SK-N-SH (cell line): ENCODE measurements around the gene ISYNA1. TPM values are rescaled to one million over a fixed set of nuclear protein-coding genes. Genes with fewer than 3 reads are reported as not detected.
A peak's percentile ranks its signal among the peaks of the same experiment; 100 is the strongest.

Experiments used
- CTCF ChIA-PET: fragments of 300-600, 350-600 bp; formaldehyde crosslinking; extraction: SDS; loops from one replicate; lab custom pipeline; 2021; lab: Yijun Ruan, JAX
- POLR2A ChIA-PET: fragments of 350-600 bp; sonication (Branson Sonifier 250); formaldehyde crosslinking; extraction: SDS; loops from one replicate; lab custom pipeline; 2020; ENCODE audit warnings: antibody characterized with exemption, inconsistent platforms; lab: Yijun Ruan, JAX
- DNase-seq: peaks from one replicate; pipeline ENCODE4 v3.0.0; 2012
- H2AFZ ChIP-seq: fragments of 200-600 bp; sonication (generic); 2 replicates; pipeline ENCODE4 v1.8.1; 2016; ENCODE audit warnings: antibody characterized with exemption, mild to moderate bottlenecking, low read depth
- H3F3A ChIP-seq: fragments of 200-600 bp; sonication (generic); replicated peaks from 2 replicates; pipeline ENCODE3; 2016; ENCODE audit warnings: antibody characterized with exemption, mild to moderate bottlenecking; ENCODE audit not compliant: insufficient read depth
- H3K27ac ChIP-seq, 2 experiments: fragments of 200-500 bp in 1 of 2; fragments of 200-600 bp in 1 of 2; sonication (Bioruptor generic) in 1 of 2; sonication (generic), shearing (Covaris generic) in 1 of 2; 2 replicates each; pipeline versions ENCODE4 v1.5.1 to v1.6.1; 2014 to 2016; ENCODE audit warnings: low read depth in 2 of 2, inconsistent platforms in 1 of 2, low read length in 1 of 2, mild to moderate bottlenecking in 1 of 2, mixed read lengths in 1 of 2
- H3K27me3 ChIP-seq: fragments of 200-600 bp; sonication (generic), shearing (Covaris generic); 2 replicates; pipeline ENCODE4 v1.6.1; 2016; ENCODE audit warnings: mixed run types; ENCODE audit not compliant: insufficient read depth
- H3K36me3 ChIP-seq, 2 experiments: fragments of 200-500 bp in 1 of 2; fragments of 200-600 bp in 1 of 2; sonication (Bioruptor generic) in 1 of 2; sonication (generic) in 1 of 2; replicated peaks in 1 of 2; 2 replicates each; pipeline versions ENCODE3 to v1.5.1; 2014 to 2016; ENCODE audit warnings: low read length in 1 of 2, mild to moderate bottlenecking in 1 of 2; ENCODE audit not compliant: insufficient read depth in 2 of 2, control insufficient read depth in 1 of 2
- H3K4me1 ChIP-seq, 2 experiments: fragments of 200-500 bp in 1 of 2; fragments of 200-600 bp in 1 of 2; sonication (Bioruptor generic) in 1 of 2; sonication (generic), shearing (Covaris generic) in 1 of 2; 2 replicates each; pipeline versions ENCODE4 v1.5.1 to v1.6.1; 2014 to 2016; ENCODE audit warnings: low read depth in 1 of 2, low read length in 1 of 2, mixed run types in 1 of 2; ENCODE audit not compliant: insufficient read depth in 2 of 2, control insufficient read depth in 1 of 2
- H3K4me2 ChIP-seq: fragments of 200-600 bp; sonication (generic), shearing (Covaris generic); 2 replicates; pipeline ENCODE4 v1.6.1; 2017; ENCODE audit warnings: mixed run types
- H3K4me3 ChIP-seq, 2 experiments: fragments of 200-500 bp in 1 of 2; fragments of 200-600 bp in 1 of 2; sonication (Bioruptor generic) in 1 of 2; sonication (generic), shearing (Covaris generic) in 1 of 2; 2 replicates each; pipeline versions ENCODE4 v1.5.1 to v1.8.1; 2014 to 2016; ENCODE audit warnings: low read depth in 2 of 2, inconsistent platforms in 1 of 2, low read length in 1 of 2, mild to moderate bottlenecking in 1 of 2, mixed read lengths in 1 of 2, moderate library complexity in 1 of 2
- H3K79me2 ChIP-seq: fragments of 200-600 bp; sonication (generic); 2 replicates; pipeline ENCODE4 v1.8.1; 2017; ENCODE audit warnings: mild to moderate bottlenecking; ENCODE audit not compliant: insufficient read depth
- H3K9ac ChIP-seq: fragments of 200-600 bp; sonication (generic); 2 replicates; pipeline ENCODE4 v1.6.1; 2017; ENCODE audit warnings: mixed run types
- H3K9me2 ChIP-seq: fragments of 200-600 bp; sonication (generic); 2 replicates; pipeline ENCODE4 v1.6.1; 2017; ENCODE audit warnings: mixed run types
- H3K9me3 ChIP-seq: fragments of 200-600 bp; sonication (generic); 2 replicates; pipeline ENCODE4 v1.6.1; 2017; ENCODE audit warnings: mixed run types, mild to moderate bottlenecking, moderate library complexity
- H4K20me1 ChIP-seq: fragments of 200-600 bp; sonication (generic); 2 replicates; pipeline ENCODE4 v1.6.1; 2017; ENCODE audit warnings: mild to moderate bottlenecking, mixed run types; ENCODE audit not compliant: insufficient read depth
- CHD2 ChIP-seq: fragments of 150-350 bp; IDR thresholded peaks from 2 replicates; pipeline ENCODE4 v1.6.1; 2018; ENCODE audit warnings: low read length; ENCODE audit not compliant: partially characterized antibody
- EP300 ChIP-seq, 2 experiments: IDR thresholded peaks; 2 replicates each; pipeline versions ENCODE4 v1.4.0 to v1.6.1; 2012; ENCODE audit warnings: borderline replicate concordance in 1 of 2, low read depth in 1 of 2, low read length in 1 of 2
- EZH2phosphoT487 ChIP-seq: fragments of 200-600 bp; sonication (generic); IDR thresholded peaks from 2 replicates; pipeline ENCODE4 v1.6.1; 2017; ENCODE audit warnings: low read depth, mixed run types, mild to moderate bottlenecking, antibody characterized with exemption, moderate library complexity, borderline replicate concordance
- FOXJ3 ChIP-seq: sonication (generic); formaldehyde crosslinking; IDR thresholded peaks from 2 replicates; pipeline ENCODE4 v1.5.1; 2020; ENCODE audit warnings: mild to moderate bottlenecking, missing genetic modification reagents
- FOXM1 ChIP-seq: IDR thresholded peaks from 2 replicates; pipeline ENCODE4 v1.4.0; 2012; ENCODE audit warnings: low read depth, mild to moderate bottlenecking
- GATA2 ChIP-seq: sonication (generic); formaldehyde crosslinking; IDR thresholded peaks from 2 replicates; pipeline ENCODE4 v1.5.0; 2020; ENCODE audit warnings: mild to moderate bottlenecking, missing genetic modification reagents
- MXI1 ChIP-seq: IDR thresholded peaks from 2 replicates; pipeline ENCODE4 v1.6.1; 2012; ENCODE audit warnings: mild to moderate bottlenecking, low read depth, low read length, improper control_type of control experiment
- RAD21 ChIP-seq: IDR thresholded peaks from 2 replicates; pipeline ENCODE4 v1.6.1; 2012; ENCODE audit warnings: mild to moderate bottlenecking, low read length
- RCOR1 ChIP-seq: fragments of 150-350 bp; IDR thresholded peaks from 2 replicates; pipeline ENCODE4 v1.6.1; 2017; ENCODE audit warnings: antibody characterized with exemption, low read length
- SIN3A ChIP-seq: IDR thresholded peaks from 2 replicates; pipeline ENCODE4 v1.6.1; 2012; ENCODE audit warnings: low read depth, mild to moderate bottlenecking, low read length, moderate library complexity, borderline replicate concordance
- SMC3 ChIP-seq: IDR thresholded peaks from 2 replicates; pipeline ENCODE4 v1.6.1; 2012; ENCODE audit warnings: low read depth, low read length, improper control_type of control experiment
- TAF1 ChIP-seq: IDR thresholded peaks from 2 replicates; pipeline ENCODE4 v1.6.1; 2012; ENCODE audit warnings: low read depth, mild to moderate bottlenecking, low read length, moderate library complexity, borderline replicate concordance
- WGBS: methylation state at CpG from one replicate; pipeline ENCODE4 v1.1.6; 2017; ENCODE audit warnings: low lambda C conversion rate; 5-methylcytosine and 5-hydroxymethylcytosine counted together
- polyA plus RNA-seq, 3 experiments: library from polyadenylated mRNA; depleted of rRNA; stranded (reverse); fragments of >200 nt; gene quantifications; 2 replicates each; pipeline ENCODE4 v1.2.3, GENCODE V29; 2012
- TF ChIP-seq, protein P1 (sequence below): IDR thresholded peaks from 2 replicates; pipeline ENCODE4; 2012
- TF ChIP-seq, protein P2 (sequence below): IDR thresholded peaks from 2 replicates; pipeline ENCODE4 v1.4.0; 2012; ENCODE audit warnings: low read depth
- TF ChIP-seq, protein P3 (sequence below): IDR thresholded peaks from 2 replicates; pipeline ENCODE4 v1.4.0; 2012; ENCODE audit warnings: low read depth, borderline replicate concordance
- TF ChIP-seq, protein P4 (sequence below): fragments of 200-600 bp; sonication (generic); IDR thresholded peaks from 2 replicates; pipeline ENCODE4 v1.6.1; 2017; ENCODE audit warnings: antibody characterized with exemption, mild to moderate bottlenecking, moderate library complexity

Gene ISYNA1
- polyA plus RNA-seq, 1 of the 3 experiments (the other 2 are of a cell fraction), result 48.0 TPM

DNA sequence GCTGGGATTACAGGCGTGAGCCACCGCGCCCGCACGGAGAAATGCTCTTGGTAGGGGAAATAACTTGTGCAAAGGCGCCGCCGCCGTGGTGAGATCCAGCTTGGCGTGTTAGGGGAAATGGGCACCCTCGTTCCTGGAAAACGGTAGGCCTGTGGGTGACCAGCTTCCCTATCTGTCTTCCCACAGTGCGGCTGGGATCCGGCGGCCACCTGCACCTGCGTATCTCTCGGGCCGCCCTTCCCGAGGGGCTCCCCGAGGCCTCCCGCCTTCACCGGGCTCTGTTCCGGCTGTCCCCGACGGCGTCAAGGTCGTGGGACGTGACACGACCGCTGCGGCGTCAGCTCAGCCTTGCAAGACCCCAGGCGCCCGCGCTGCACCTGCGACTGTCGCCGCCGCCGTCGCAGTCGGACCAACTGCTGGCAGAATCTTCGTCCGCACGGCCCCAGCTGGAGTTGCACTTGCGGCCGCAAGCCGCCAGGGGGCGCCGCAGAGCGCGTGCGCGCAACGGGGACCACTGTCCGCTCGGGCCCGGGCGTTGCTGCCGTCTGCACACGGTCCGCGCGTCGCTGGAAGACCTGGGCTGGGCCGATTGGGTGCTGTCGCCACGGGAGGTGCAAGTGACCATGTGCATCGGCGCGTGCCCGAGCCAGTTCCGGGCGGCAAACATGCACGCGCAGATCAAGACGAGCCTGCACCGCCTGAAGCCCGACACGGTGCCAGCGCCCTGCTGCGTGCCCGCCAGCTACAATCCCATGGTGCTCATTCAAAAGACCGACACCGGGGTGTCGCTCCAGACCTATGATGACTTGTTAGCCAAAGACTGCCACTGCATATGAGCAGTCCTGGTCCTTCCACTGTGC lies 49.6 kb downstream of the ISYNA1 start:
- DNase-seq, result peak; percentile 98
- no peaks in the 10 kb centered on the region for H3K27me3 ChIP-seq
- H3K4me2 ChIP-seq, result peak overlapping the region; percentile 82; the same call in 1 of the 2 replicates
- POLR2A ChIA-PET, result interaction anchor here (0.6 to 1.2 kb wide), 6 partner anchors 31 to 176 kb away, joined by 3 to 4 read pairs (median 3); partner anchors contain the start of gene SSBP4
- H3F3A ChIP-seq, result peaks cover 18% of the 10 kb centered on the region
- H3K4me3 ChIP-seq, result peak overlapping the region; percentile 51 to 60; a peak in 3 of 4 replicates
- 0 out of 2 replicates have a peak, but pooled peaks have one; percentile 21 for TF ChIP-seq TAF1
- TF ChIP-seq CHD2, result peak; percentile 46
- TF ChIP-seq, protein P1, sequence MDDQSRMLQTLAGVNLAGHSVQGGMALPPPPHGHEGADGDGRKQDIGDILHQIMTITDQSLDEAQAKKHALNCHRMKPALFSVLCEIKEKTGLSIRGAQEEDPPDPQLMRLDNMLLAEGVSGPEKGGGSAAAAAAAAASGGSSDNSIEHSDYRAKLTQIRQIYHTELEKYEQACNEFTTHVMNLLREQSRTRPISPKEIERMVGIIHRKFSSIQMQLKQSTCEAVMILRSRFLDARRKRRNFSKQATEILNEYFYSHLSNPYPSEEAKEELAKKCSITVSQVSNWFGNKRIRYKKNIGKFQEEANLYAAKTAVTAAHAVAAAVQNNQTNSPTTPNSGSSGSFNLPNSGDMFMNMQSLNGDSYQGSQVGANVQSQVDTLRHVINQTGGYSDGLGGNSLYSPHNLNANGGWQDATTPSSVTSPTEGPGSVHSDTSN, result no peak
- TF ChIP-seq RAD21, result peak; percentile 59
- TF ChIP-seq SIN3A, result peak; percentile 61; the same call in 1 of the 2 replicates
- no peak for TF ChIP-seq EZH2phosphoT487
- TF ChIP-seq EP300 (IDR thresholded peaks at IDR 0.05; ENCODE audit: borderline replicate concordance in 1 of 2, low read depth in 1 of 2, low read length in 1 of 2), result no peak
- peak; percentile 15; the same call in 1 of the 2 replicates for TF ChIP-seq RCOR1
- TF ChIP-seq SMC3, result peak; percentile 66
- TF ChIP-seq FOXM1, result no peak
- TF ChIP-seq, protein P2, sequence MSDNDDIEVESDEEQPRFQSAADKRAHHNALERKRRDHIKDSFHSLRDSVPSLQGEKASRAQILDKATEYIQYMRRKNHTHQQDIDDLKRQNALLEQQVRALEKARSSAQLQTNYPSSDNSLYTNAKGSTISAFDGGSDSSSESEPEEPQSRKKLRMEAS, result peak; percentile 68; the same call in 1 of the 2 replicates
- TF ChIP-seq FOXJ3 (CRISPR knock-in tag), result no peak
- TF ChIP-seq, protein P3, sequence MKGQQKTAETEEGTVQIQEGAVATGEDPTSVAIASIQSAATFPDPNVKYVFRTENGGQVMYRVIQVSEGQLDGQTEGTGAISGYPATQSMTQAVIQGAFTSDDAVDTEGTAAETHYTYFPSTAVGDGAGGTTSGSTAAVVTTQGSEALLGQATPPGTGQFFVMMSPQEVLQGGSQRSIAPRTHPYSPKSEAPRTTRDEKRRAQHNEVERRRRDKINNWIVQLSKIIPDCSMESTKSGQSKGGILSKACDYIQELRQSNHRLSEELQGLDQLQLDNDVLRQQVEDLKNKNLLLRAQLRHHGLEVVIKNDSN, result no peak
- peak; percentile 74; the same call in 1 of the 2 replicates for TF ChIP-seq MXI1
- TF ChIP-seq, protein P4, sequence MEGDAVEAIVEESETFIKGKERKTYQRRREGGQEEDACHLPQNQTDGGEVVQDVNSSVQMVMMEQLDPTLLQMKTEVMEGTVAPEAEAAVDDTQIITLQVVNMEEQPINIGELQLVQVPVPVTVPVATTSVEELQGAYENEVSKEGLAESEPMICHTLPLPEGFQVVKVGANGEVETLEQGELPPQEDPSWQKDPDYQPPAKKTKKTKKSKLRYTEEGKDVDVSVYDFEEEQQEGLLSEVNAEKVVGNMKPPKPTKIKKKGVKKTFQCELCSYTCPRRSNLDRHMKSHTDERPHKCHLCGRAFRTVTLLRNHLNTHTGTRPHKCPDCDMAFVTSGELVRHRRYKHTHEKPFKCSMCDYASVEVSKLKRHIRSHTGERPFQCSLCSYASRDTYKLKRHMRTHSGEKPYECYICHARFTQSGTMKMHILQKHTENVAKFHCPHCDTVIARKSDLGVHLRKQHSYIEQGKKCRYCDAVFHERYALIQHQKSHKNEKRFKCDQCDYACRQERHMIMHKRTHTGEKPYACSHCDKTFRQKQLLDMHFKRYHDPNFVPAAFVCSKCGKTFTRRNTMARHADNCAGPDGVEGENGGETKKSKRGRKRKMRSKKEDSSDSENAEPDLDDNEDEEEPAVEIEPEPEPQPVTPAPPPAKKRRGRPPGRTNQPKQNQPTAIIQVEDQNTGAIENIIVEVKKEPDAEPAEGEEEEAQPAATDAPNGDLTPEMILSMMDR, result peak; percentile 85
- TF ChIP-seq GATA2 (CRISPR knock-in tag), result no peak
- peaks cover 9% of the 10 kb centered on the region for H3K79me2 ChIP-seq
- CTCF ChIA-PET, result interaction anchor here (0.6 to 8.6 kb wide), 37 partner anchors 8 to 258 kb away, joined by 3 to 160 read pairs (median 7); partner anchors contain the start of genes IQCN, JUND, LRRC25 and LSM4
- H3K9me3 ChIP-seq, result no peaks in the 10 kb centered on the region
- no peak overlapping the region for H3K27ac ChIP-seq
- WGBS, result 67% methylated on average over 19 of the region's 86 CpGs
- peaks cover 0 to 9% of the 10 kb centered on the region in 2 experiments; a peak in 1 of 4 replicates for H3K4me1 ChIP-seq
- H3K9ac ChIP-seq, result no peak overlapping the region
- no peaks in the 10 kb centered on the region for H3K9me2 ChIP-seq
- peaks cover 3 to 6% of the 10 kb centered on the region in 2 experiments for H3K36me3 ChIP-seq
- no peak overlapping the region for H2AFZ ChIP-seq
- no peaks in the 10 kb centered on the region; the same call in 1 of the 2 replicates for H4K20me1 ChIP-seq
